DMS53 treated with DMSO at 0.1 percent for 48 hours (cell line): ENCODE measurements around the gene RGS10.
"Not testable (repeated sequence)": the region's sequence is repeated elsewhere in the genome, so short reads cannot be mapped to it uniquely, and the experiment has no call there.

ENCODE experiments used
- DNase-seq: peaks from one replicate; lab custom pipeline; 2025; ENCODE audit not compliant: unreplicated experiment; lab: John Stamatoyannopoulos, UW

The RGS10 gene, protein sequence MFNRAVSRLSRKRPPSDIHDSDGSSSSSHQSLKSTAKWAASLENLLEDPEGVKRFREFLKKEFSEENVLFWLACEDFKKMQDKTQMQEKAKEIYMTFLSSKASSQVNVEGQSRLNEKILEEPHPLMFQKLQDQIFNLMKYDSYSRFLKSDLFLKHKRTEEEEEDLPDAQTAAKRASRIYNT

DNA sequence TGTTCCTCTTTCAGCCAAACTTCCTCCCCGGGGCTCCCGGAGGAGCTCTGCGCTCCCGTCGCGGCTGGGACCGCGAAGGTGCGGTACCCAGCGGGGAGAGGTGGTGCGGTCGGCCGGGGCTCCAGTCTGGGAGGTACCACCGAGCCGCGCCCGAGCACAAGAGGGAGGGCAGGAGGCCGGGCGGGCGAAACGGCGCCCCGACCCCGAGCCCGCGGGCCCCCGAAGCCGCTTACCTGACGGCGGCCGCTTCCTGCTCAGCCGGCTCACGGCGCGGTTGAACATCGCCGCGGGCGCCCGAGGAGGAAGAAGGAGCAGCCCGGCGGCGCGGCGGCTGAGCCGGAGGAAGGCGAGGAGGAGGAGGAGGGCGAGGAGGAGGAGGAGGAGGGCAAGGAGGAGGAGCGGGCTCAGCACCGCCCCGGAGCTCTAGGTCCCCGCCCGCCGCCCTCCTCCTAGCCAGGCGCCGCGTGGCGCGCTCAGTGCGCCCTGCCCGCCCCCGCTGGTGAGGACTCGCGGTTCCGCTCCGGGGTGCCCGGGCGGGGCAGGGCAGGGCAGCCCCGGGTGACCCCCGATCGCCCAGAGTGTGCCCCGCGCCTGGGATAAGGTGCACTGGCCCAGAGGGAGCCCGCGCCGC, at the start of gene RGS10:
RGS10 (minus strand) TSS at position 363 of the 631 bp plus-strand sequence; CDS start at position 282, 81 bp downstream.
- DNase-seq = peak; percentile 24

DNA sequence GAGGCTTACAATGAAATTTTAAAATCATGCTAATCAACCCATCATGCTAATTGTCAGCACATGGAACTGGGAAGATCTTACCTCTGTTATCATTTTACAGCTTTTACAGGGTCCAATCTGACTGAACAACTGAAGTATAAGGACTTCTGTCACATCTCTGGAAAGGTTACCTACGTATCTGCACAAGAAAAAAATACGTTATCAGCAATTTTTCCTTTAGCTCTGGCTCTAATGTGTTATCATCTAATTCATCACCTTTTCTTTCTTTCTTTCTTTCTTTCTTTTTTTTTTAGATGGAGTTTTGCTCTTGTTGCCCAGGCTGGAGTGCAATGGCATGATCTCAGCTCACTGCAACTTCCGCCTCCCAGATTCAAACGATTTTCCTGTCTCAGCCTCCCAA, 45.6 kb upstream of the RGS10 start:
- no peak for DNase-seq

DNA sequence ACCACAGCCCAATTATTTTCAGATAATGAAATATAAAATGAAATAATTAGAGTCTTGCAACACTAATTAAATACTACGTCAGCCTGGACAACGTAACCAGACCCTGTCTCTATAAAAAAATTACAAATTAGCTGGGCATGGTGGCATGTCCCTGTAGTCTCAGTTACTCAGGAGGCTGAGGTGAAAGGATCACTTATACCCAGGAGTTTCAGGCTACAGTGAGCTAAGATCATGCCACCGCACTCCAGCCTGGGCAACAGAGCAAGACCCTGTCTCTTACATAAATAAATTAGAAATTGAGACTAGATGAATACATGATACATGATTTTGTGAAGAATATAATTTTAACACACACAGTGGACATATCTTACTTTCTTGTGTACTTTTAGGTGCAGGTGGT, 35.8 kb upstream of the RGS10 start:
- DNase-seq = no peak

DNA sequence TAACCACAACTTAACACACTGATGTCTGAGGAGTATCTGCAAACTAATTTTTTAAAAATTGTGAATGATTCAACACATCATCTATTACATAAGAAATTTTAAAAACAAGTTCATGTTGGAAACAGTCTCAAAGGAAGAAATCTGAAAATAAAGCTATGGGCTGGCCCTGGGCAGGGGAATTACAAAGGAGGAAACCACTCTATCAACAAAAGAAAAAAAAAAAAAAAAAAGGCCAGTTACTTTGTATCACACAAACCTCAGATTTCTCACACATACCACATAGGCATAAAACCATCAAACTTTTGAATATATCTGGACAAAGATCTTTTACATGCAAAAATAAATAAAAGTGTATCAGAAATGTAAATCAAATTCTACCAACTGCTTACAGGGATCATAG, 33.5 kb upstream of the RGS10 start:
- no peak for DNase-seq

DNA sequence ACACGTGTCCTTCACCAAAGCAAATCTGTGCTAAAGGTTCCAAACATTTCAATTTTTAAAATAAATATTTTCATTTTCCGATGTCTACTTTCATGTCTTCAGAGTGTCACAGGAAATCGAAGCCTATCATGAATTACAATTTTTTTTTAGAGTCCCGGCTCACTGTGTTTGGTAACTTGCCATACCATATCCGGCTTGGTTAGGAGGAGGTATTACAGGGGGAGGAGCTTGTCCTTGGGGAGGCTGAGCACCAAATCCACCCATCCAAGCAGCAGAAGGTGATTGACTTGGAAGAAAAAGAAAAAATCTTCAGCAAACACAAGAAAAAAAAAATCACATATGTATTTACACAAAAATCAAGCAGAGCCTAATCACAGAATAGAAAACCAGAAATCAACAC, 33.0 kb upstream of the RGS10 start:
- DNase-seq = no peak

DNA sequence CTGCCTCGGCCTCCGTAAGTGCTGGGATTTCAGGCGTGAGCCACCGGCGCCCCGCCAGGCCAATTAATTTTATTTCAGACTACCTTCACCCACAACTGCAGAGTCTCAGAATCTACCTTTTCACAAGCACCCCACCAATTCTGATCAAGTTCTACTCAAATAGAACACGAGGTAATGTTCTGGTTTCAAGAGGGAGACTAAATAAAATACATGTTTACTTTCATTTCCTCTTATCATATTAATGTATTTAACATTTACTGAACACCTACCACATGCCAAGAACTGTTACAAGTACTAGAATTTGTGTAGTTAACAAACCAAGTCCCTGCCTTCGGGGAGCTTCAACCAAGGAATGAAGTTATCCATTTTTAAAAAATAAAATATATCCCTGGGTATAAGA, 25.5 kb upstream of the RGS10 start:
- no peak for DNase-seq

DNA sequence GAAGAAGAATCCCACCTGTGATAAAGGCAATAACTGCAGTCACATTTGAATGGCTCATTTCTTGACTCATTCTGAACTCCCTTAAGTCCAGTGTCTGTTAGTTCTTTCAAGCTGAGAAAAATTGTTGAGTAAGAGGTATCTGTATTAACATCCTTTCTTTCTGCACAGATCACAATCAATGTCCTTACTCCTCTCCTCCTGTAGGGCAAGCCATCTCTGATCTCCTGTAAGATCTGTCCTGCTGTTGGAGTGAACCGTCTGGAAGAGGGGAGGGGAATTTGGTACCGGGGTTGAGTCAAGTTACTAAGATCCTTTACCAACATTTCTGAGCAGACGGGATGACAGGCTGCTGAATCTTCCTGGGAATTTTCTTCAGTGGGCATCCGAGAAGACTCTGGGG, 19.6 kb upstream of the RGS10 start:
- no peak for DNase-seq

DNA sequence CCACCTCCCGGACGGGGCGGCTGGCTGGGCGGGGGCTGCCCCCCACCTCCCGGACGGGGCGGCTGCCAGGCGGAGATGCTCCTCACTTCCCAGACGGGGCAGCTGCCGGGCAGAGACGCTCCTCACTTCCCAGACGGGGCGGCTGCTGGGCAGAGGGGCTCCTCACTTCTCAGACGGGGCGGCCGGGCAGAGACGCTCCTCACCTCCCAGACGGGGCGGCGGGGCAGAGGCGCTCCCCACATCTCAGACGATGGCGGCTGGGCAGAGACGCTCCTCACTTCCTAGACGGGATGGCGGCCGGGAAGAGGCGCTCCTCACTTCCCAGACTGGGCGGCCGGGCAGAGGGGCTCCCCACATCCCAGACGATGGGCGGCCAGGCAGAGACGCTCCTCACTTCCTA, 17.0 kb upstream of the RGS10 start:
- DNase-seq = not testable (repeated sequence)

DNA sequence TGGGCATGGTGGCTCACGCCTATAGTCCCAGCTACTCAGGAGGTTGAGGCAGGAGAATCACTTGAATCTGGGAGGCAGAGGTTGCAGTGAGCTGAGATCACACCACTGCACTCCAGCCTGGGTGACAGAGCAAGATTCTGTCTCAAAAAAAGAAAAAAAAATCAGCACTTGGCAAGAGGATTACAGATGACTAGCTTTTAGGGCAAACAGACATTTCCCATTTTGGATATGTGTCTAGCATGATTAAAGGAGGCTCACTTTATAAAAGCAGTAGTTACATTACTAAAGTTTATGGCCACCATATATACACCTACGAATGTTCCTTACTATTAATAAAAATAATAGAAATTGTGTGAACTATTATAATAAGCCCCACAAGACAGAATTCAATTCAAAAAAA, 13.6 kb upstream of the RGS10 start:
- DNase-seq = not testable (repeated sequence)

DNA sequence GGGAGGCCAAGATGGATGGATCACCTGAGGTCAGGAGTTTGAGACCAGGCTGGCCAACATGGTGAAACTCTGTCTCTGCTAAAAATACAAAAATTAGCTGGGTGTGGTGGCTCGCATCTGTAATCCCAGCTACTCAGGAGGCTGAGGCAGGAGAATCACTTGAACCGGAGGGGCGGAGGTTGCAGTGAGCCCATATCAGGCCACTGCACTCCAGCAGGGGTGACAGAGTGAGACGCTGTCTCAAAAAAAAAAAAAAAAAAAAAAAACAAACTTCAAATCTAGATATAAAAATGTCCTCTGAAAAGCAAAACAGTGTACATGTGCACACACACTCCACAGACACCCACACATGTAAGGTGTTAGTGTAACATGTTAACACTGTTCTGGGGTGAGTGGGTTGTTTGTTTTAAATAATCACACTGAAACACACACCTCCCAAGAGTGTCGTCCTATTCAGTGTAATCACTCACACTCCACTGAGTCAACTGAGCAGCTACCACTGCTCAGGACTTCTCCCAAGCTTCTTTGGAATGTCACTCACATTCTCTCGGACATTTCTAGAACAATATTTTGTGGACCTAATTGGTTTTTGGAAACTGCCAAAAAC, 12.8 kb upstream of the RGS10 start:
- DNase-seq = no peak

DNA sequence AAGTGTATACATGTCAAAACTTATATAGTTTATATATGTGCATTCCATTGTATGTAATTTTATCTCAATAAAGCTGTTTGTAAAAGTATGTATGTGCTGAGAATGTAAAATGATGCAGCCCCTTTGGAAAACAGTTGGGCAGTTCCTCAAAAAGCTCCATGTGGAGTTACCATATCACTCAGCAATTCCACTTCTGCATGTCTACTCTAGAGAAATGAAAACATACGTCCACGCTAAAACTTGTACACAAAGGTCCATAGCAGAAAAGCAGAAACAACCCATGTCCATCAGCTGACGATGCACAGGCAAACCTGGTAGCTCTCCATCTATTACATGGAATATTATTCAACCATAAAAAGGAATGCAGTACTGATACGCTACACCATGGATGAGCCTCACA, 8.3 kb upstream of the RGS10 start:
- DNase-seq = no peak

DNA sequence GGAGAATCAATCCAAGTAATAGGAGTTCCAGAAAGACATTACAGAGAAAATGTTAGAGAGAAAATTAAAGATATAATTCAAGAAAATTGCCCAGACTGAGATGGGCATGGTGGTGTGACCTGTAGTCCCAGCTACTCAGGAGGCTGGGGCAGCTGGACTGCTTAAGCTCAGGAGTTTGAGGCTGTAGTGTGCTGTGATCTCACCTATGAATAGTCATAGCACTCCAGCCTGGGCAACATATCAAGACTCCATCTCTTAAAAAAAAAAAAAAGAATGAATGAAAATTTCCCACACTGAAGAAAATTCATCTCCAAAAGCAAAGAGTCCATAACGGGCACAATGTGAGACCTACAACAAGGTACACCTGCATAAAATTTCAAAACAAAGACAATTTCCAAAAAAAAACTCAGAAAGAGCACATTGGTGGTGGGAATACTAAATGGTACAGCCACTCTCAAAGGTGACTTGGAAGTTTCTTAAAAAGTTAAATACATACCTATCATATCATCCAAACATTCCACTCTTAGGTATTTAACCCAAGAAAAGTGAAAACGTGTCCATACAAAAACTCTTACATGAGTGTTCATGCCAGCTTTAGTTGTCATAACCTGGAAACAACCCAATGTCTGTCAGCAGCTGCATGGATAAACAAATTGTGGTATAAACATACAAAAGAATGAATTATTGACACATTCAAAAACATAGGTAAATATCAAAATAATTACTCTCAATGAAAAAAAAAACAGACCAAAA, 6.9 kb upstream of the RGS10 start:
- DNase-seq = no peak

DNA sequence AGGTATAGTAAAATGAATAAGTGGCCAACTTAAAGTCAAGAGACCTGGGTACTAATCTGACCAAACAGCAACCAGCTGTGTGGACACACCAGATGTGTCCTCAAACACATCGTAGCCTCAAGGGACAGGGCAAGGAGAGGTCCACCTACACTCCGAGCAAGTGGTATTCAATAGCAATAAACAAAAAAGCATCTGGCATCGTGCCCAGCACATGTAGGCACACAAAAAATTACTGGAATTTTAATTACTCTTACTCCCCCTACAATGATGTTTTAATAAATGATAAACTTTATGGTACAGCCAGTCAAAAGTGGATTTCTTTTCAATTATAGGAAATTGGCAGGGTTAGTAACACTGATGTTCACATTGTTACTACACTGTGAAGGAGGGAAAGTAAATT, 3.5 kb upstream of the RGS10 start:
- DNase-seq = no peak

DNA sequence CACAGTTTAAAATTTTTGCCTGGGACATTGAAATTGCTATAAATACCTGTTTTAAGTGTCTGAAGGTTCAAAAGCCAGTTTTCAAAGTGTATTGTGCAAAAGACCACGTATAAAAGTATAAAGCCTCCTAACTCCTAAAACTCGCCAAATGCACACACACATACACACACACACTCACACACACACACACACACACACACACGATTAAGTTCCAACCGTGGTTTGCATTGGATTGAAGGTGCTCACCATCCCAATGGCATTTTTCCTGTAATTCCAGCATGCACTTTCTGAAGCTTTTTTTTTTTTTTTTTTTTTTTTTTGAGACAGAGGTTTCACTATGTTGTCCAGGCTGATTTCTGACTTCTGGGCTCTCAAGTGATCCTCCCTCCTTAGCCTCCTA, 2.8 kb upstream of the RGS10 start:
- DNase-seq = no peak

DNA sequence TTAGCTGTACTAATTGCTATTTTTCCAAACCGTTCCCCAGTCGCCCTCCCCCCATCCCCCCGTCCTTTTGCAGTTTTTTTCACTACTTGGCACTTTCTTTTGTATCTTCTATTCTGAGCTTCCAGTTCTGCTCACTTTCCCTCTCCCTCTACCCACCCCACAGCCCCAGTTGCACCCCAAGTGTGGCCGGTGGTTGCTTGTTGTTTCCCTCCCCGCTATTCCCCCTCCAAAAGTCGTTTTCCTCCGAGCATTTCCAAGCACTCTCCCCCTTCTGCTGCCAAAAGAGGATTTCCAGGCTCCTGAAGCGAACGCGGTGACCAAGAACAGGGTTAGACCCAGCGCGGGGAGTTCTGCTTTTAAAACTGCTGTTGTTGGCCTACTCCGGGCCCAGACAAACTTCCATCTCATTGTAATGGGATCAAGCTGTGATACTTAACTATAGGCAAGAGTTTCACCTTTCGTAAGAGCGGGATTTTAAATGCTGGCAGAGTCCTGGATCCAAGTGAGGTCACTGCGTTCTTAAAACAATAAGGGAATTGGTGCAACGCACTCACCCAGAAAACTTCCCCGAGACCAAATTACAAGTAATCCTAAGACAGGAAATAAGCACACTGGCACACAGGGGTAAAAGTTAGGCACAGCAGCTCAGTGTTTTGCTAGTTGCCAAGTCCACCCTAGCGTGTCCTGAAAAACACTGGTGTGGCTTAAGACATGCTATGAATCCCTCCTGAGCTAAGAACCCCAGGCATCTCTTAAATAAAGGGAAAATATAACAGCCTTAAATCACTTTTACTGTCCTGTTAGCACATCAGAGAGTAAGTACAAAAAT, 1.5 kb upstream of the RGS10 start:
- DNase-seq = no peak

DNA sequence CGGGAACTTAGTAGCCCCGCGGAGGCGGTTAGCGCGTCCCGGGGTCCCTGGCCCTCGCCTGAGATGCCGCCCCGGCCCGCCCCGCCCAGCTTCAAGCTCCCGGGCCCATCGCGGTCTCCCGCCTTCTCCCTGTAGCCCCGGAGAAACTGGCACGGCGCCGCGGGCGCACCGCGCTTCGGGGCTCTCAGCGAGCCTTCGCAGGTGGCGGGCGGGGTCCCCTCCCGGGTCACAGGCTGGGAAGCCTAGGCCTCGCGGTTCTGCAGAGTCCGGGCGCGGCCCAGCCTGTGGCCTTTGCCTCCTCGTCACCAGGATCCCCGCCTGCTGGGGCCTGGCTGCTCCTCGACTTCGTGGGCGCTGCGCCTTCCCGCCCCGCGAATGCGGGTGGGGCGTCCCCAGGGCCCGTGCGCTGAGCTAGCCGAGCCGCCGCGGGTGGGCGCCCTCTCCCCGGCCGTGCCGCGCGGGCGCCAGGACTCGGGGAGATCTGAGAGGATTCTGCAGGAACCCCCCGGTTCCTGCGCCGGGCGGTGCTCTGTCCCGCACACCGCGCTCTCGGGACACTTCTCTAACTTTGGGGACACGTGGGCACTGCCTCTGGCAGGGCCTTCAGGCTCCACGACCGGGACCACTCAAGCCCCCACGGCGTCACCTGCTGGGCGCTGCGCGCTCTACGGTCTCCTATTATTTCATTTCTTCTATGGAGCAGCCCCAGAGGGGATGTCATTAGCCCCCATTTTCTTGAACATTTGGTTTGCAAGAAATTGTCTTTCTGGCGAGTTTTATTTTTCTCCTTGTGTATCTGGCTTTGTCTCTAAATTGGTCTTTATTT, 682 bp upstream of the RGS10 start:
- DNase-seq = peak; percentile 24

DNA sequence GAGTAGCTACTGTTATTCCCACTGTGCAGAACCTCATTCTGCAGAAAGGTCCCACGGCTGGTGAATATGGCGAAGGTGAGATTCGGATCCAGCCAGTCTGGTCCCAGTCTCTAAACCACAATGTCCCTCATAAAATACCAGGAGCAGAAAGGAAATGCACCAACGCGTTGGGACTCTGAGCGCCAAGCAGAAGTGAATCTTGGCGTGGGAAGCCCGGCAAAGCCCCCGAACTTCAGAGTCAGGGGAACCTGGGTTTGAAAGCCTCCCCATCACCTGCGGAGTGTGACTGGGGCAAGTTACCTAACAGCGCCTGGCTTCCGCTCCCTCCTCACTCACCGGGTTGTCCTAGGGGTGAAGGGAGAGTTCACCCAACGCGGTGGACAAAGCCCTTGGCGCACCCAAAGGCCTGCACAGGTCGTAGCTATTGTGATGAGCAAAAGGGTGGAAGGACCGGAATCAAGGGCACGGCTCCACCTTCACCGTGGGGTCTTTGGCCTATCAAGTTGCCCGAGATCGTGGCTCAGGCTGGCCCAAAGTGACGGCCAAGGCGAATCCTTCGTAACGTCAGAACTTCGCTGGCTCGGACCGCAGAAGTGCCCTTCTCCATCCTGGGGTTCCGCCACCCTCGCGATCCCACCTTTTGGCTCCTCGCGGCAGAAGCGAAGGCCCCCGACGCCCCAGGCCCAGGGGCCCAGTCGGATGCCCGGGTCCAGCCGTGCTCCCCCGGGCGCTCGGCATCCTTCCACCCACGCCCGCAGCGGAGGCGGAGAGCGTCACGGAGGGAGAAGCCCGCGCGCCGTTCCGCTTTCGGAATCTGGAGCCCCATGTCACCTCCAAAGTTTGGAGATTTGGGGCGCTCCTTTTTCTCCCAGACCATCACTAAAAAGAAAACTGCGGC, 811 bp downstream of the RGS10 start:
- no peak for DNase-seq

DNA sequence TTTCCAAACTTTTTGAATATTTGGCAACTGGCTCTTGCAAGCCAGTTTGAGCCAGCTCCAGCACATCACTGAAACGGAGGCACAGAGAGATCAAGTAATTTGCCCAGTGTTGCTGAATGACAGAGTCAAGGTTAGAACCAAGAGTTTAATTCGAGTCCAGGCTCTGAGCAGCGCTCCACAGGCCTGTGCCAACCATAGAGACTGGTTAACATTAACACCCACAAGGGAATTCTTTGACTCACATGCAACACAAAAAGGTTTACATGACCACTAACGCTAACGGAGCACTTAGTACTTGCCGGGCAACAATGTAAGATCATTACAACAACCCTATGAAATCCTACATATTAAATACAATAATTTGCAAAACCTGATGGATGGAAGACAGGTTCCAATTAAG, 1.5 kb downstream of the RGS10 start:
- no peak for DNase-seq

DNA sequence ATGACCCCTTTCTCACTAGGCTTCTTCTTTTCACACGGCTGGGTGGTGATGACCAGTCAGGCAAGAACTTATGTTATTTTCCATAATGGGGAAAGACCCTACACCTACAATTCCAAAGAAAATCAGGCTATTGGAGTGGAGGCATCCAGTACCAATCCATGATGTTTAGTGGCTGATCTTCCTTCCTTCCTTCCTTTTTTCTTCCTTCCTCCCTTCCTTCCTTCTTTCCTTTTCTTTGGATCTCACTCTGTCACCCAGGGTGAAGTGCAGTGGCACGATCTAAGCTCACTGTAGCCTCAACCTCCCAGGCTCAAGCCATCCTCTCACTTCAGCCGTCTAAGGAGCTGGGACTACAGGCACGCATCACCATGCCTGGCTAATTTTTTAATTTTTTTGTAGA, 2.5 kb downstream of the RGS10 start:
- no peak for DNase-seq
